22Rv1 (cell line): ENCODE results near the gene DNAJC18.

Experiments
- H3K27ac ChIP-seq: fragments of 450-650 bp; 2 replicates; pipeline ENCODE4 v1.5.1; 2017
- CTCF ChIP-seq: fragments of 450-650 bp; IDR thresholded peaks from 2 replicates; pipeline ENCODE4 v1.5.1; 2017; ENCODE audit warnings: mild to moderate bottlenecking
- ZFX ChIP-seq: fragments of 450-650 bp; IDR thresholded peaks from 2 replicates; pipeline ENCODE4 v1.6.1; 2017; ENCODE audit warnings: antibody characterized with exemption, borderline replicate concordance

The DNAJC18 gene

DNA sequence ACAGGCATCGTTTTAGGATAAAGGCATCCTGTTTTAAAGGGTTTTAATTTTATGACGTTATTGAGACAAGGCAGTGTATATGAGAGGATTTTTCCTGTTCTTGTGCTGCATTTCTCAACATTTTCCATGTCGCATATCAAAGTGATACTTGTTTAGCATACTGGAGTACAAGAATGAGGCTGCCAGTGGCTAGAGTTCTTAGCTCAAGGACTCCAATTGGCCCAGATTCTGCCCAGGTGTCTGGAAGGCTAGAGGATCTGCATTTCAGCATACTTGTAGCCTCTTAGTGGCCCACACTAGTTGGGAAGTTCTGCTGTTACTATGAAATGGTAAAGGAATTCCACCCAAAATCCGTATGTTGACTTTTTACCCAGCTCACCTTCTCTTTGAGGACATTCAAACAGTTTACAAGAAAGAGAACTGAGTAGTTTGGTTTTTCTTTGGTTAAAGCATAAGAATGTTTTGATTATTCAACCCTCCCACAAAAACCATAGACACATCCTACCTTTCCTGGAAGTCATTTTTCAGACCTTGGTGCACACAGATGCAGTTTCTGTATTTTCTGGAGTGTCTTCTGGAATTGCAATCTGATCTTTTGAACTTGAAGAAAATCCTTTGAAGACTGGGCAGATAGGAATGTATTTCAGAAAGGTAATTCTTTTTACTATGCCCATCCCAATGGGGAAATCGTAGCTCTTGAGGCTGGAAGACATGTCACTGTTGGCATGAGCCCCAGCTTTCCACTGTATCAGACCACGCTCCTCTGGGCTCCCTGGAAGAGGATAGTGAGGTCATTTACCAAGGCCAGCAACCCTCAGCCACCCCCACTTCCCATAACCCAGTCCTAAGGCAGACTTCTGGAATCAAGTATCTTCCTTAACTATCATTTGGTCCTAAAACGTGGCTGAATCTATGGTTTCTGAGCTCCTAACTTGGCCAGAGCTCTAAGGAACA, 67.6 kb downstream of the DNAJC18 start:
- H3K27ac ChIP-seq, result peak overlapping the region; percentile 90
- no peak for TF ChIP-seq CTCF

GRCh38 chr5:139369181-139369580, 70.1 kb downstream of the DNAJC18 start:
- no peak overlapping the region for H3K27ac ChIP-seq
- TF ChIP-seq ZFX (no peak), CTCF (no peak)

GRCh38 chr5:139368613-139369012, 70.7 kb downstream of the DNAJC18 start:
- no peak overlapping the region for H3K27ac ChIP-seq
- TF ChIP-seq ZFX (no peak), CTCF (no peak)

DNA sequence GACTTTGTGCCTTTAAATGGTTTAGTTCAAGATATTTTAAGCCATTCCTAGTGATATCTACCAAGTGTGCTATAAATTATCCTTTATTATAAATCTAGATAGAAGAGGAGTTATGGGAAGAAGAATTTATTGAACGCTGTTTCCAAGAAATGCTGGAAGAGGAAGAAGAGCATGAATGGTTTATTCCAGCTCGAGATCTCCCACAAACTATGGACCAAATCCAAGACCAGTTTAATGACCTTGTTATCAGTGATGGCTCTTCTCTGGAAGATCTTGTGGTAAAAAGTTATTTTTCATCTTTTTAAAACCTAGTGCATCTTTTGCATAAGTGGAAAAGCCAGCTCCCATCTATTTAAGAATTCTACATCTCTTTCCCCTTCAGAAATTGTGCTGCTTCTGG, 74.9 kb downstream of the DNAJC18 start:
- no peak overlapping the region for H3K27ac ChIP-seq
- TF ChIP-seq CTCF (no peak), ZFX (no peak)

DNA sequence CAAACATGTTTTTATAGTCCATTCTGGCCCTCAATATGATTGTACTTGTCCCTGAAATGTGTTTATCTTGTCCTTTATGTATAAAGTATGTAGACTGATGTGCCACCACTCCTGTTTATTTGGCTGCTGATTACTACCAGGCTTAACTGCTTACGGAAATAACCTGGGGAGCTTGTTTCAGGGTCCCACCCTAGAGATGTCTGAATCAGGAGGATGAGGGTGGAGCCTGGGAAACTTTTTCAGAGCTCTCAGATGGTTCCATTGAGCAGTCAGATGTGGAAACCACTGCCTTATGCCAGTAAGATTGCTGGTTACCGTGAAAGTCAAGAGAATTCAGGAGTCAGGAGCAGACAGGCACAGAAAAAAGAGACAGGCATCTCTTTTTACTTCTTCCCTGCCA, 75.4 kb downstream of the DNAJC18 start:
- no peak overlapping the region for H3K27ac ChIP-seq
- TF ChIP-seq CTCF (no peak), ZFX (no peak)

DNA sequence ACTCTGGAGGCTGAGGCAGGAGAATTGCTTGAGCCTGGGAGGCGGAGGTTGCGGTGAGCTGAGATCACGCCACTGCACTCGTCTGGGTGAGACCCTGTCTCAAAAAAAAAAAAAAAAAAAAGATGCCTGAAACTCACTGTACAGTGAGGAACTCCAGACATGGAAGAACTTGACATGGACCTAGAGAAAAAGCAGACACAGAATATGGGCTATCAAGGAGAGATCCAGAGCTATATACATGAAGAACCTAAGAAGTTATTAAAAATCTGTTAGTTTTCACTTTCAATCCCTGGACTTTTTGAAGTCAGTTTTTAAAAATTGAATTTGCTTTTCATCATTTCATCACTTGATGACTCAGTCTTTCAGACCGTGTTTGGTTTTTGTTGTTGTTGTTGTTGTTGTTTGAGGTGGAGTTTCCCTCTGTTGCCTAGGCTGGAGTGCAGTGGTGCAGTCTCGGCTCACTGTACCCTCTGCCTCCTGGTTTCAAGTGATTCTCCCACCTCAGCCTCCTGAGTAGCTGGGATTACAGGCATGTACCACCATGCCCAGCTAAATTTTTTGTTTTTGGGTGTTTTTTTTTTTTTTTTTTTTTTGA, 77.4 kb downstream of the DNAJC18 start:
- no peak overlapping the region for H3K27ac ChIP-seq
- TF ChIP-seq ZFX (no peak), CTCF (no peak)

GRCh38 chr5:139360384-139360783, 78.9 kb downstream of the DNAJC18 start:
- no peak for TF ChIP-seq ZFX
- TF ChIP-seq CTCF, result no peak
- no peak overlapping the region for H3K27ac ChIP-seq
